Pancreas (tissue), 10 donors: ENCODE data around the gene DOLK. TPM values are rescaled to one million over a fixed set of nuclear protein-coding genes. Genes with fewer than 3 reads are reported as not detected.
"Not testable (repeated sequence)": the region's sequence is repeated elsewhere in the genome, so short reads cannot be mapped to it uniquely, and the experiment has no call there.

Experiments
- ATAC-seq, 4 donors: fragments of 200-7000 bp; cut with Tn5 transposase; one replicate each; pipeline versions ENCODE4 v1.8.0 to v1.9.1; 2020; ENCODE audit warnings: mild to moderate bottlenecking in 4 of 4, moderate library complexity in 4 of 4
- DNase-seq, 6 donors: peaks; one replicate each; pipeline ENCODE4 v3.0.0-alpha.2; 2020
- FAIRE-seq: peaks from 2 replicates; lab custom pipeline; 2012; peaks lifted over from hg19 to GRCh38; lab: Jason Lieb, UNC
- H3K27ac ChIP-seq, 4 donors: fragments of 200-600 bp; sonication (generic); 1 replicate in 3 of 4; 2 replicates in 1 of 4; pipeline versions ENCODE4 v1.5.0 to v1.8.0; 2020
- H3K27me3 ChIP-seq, 4 donors: fragments of 200-600 bp; one replicate each; pipeline ENCODE4 v1.8.0; 2021
- H3K36me3 ChIP-seq, 3 donors: fragments of 200-600 bp; sonication (generic) in 1 of 3; one replicate each; pipeline versions ENCODE4 v1.5.0 to v1.8.0; 2020 to 2021
- H3K4me1 ChIP-seq, 3 donors: fragments of 200-600 bp; one replicate each; pipeline ENCODE4 v1.8.0; 2021
- H3K4me3 ChIP-seq, 4 donors: fragments of 200-600 bp; sonication (generic) in 2 of 4; one replicate each; pipeline versions ENCODE4 v1.5.0 to v1.8.0; 2020 to 2021
- H3K9me3 ChIP-seq, 4 donors: fragments of 200-600 bp; one replicate each; pipeline ENCODE4 v1.8.0; 2021
- CTCF ChIP-seq, 4 donors: fragments of 200-600 bp; sonication (generic) in 3 of 4; IDR thresholded peaks; one replicate each; pipeline versions ENCODE4 v1.5.0 to v1.8.0; 2021; ENCODE audit warnings: antibody characterized with exemption in 4 of 4
- WGBS, 2 donors: extraction: QIAGEN DNeasy Blood & Tissue Kit; methylation state at CpG; one replicate each; pipeline ENCODE4 v1.1.7; 2013; 5-methylcytosine and 5-hydroxymethylcytosine counted together
- intact Hi-C, 3 donors: fragments of 100-400 bp; cut with DNase I; formaldehyde crosslinking; loops; one replicate each; pipeline versions ENCODE4 v1.11.1 to v1.14.2; 2022
- polyA plus RNA-seq, 2 donors: library from polyadenylated mRNA; stranded (reverse); fragments of 200-250 nt; gene quantifications; one replicate each; pipeline ENCODE4 v1.2.3, GENCODE V29; 2013
- total RNA-seq, 6 donors: library from RNA; stranded (reverse); fragmentation: NEBNext Ultra II Directional in 4 of 6; extraction: Animal tissue kit (Norgen Biotek cat#: 25700) in 4 of 6; gene quantifications; one replicate each; pipeline versions ENCODE4 v1.2.1 to v1.2.4, GENCODE V29; 2021 to 2023
- donor health status: healthy with polysubstance abuse.
- donor health status: DM: no; HTN: no; CAD: no; lungs with moderate emphysema.
- donor health status: DM: no; HTN: no; CAD: no.
- donor health status: control.
- donor health status: control.
- donor health status: Bipolar disorder and iron deficiency.
- donor health status: DM: yes; HTN: yes; CAD: no.
- donor health status: DM: no; HTN: no; CAD: no.
- donor health status: DM: no; HTN: no; CAD: no.
- donor health status: DM: yes; HTN: yes; CAD: no.

The DOLK gene
- total and polyA plus RNA-seq, 8 donors: 5.4 to 8.5 (median 6.6) TPM

DNA sequence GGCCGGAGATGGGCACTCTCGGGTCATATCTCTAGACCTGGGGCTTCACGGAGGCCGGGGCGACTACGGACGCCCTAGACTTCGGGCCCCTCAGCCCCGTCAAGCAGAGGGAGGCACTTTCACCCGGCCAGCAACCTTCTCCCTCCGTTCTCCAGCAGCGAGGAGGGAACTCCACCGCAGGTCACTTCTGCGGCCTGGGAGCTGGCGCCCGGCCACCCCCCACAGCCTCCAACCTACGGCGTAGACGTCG, 201 bp downstream of the DOLK start:
- TF ChIP-seq CTCF (IDR thresholded peaks at IDR 0.05): no peak
- Histone ChIP-seq H3K27me3 (no peaks in the 10 kb centered on the region), H3K36me3 (no peaks in the 10 kb centered on the region), H3K4me3 (peak overlapping the region; percentile 74 to 92 (median 86)), H3K4me1 (peaks cover 0 to 7% (median 0%) of the 10 kb centered on the region in 3 donors), H3K27ac (peak overlapping the region; percentile 71 to 92 (median 81)), H3K9me3 (no peaks in the 10 kb centered on the region)
- no peak for FAIRE-seq
- peak in 2 of 4 donors; percentile 26 to 45 for ATAC-seq
- peak in 1 of 6 donors; percentile 75 for DNase-seq
- intact Hi-C loops: no loop called here
- 0% methylated on average over 17 to 20 of the region's 20 CpGs for WGBS, 2 donors

- peak; percentile 28 to 53 (median 46) for ATAC-seq
- peak in 3 of 6 donors; percentile 33 to 62 (median 50) for DNase-seq
- WGBS, 2 donors: 13 to 17% methylated on average over 30 of the region's 30 CpGs
Measured at GRCh38 chr9:128946571-128947276, 679 bp downstream of the DOLK start.

DNA sequence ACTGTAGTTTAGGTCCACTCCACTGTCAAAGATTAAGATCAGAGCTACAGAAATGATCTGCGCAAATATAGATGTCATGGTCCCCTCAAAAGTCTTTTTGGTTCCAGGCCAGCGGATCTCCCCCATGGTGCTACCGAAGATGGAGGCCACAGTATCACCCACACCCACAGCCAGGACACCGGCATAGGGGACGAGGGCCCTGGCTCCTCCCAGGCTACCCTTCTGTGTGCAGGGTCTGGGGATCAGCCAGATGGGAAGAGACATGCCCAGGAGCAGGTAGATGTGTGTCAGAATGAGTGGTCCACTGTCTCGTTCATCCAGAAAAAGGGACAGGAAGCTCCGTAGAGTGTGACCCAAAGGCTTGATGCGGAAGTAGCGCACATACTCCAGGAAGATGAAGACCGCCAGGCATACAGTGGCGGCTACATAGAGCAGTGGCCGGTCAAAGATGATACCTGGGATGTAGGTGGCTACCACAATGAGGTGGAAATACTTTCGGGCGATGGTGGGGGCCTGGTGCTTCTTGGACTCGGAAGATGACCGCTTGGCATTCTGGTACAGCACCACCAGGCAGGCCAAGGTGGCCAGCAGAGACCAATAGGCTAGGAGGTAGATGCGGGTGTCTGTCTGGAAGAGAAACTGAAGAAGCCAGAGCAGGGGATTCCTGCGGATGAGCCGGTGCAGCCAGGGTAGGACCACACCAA, 1.5 kb downstream of the DOLK start:
- H3K4me1 ChIP-seq: peaks cover 0 to 7% (median 0%) of the 10 kb centered on the region in 3 donors
- no peaks in the 10 kb centered on the region for H3K36me3 ChIP-seq
- ATAC-seq (no peak), FAIRE-seq (no peak), DNase-seq (peak in 2 of 6 donors; percentile 37 to 49)
- no peaks in the 10 kb centered on the region for H3K27me3 ChIP-seq
- WGBS, 2 donors: 95 to 96% methylated on average over 19 of the region's 19 CpGs
- TF ChIP-seq CTCF (IDR thresholded peaks at IDR 0.05): no peak
- intact Hi-C loops: no loop called here
- H3K9me3 ChIP-seq: no peaks in the 10 kb centered on the region
- H3K4me3 ChIP-seq: peak overlapping the region in 1 of 4 donors; percentile 92
- no peak overlapping the region for H3K27ac ChIP-seq

More at GRCh38 chr9:128946571-128947276, 679 bp downstream of the DOLK start:
- no peaks in the 10 kb centered on the region for H3K9me3 ChIP-seq
- H3K36me3 ChIP-seq: no peaks in the 10 kb centered on the region
- intact Hi-C loops: no loop called here
- H3K27me3 ChIP-seq: no peaks in the 10 kb centered on the region
- H3K4me3 ChIP-seq: peak overlapping the region; percentile 74 to 92 (median 86)
- H3K4me1 ChIP-seq: peaks cover 0 to 7% (median 0%) of the 10 kb centered on the region in 3 donors
- H3K27ac ChIP-seq: peak overlapping the region; percentile 71 to 92 (median 81)
- FAIRE-seq: no peak
- TF ChIP-seq CTCF (IDR thresholded peaks at IDR 0.05): no peak

- H3K4me3 ChIP-seq, H3K27me3 ChIP-seq, H3K9me3 ChIP-seq, H3K36me3 ChIP-seq, FAIRE-seq, H3K27ac ChIP-seq, H3K4me1 ChIP-seq, intact Hi-C loops, ATAC-seq: not testable (repeated sequence)
- WGBS, 2 donors: 87 to 93% methylated on average over 7 of the region's 7 CpGs
- DNase-seq: peak in 1 of 6 donors; percentile 15
Measured at GRCh38 chr9:128944966-128945365, 2.4 kb downstream of the DOLK start.

DNA sequence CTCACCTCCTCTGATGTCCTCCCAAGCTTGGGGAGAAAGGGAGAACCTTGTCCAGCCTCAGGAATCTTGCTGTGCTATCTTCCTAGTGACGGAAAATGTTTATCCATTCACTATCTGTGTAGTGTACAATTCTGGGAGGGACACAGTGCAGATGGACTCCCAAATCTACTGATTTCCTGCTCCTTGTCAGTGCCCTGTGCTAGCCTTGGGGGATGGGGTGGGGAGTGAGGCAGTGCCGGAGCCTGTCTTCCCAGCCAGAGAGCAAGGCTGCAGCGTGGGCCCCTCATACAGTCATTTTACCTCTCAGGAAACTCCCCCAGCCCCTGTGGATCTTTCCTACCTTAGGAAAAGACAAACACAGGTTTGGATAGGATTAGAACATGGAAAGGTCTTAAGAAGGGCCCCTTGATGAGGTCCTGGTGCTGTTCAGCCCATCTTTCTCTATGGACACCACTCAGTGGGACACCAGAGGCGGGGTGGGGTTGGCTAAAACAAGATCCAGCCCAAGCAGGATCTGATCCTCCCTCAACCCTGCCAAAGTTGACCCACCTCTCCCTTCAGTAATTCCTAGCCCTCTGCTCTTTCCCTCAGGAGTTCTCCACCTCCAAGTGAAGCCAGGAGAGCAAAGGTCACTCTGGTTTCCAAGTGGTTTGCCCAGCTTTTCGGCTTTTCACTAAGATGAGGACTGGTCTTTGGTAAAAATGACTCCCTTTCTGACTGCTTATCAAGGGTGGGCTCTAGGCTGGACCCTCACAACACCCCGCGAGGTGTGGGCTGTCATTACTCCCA, 3.4 kb downstream of the DOLK start:
- H3K9me3 ChIP-seq: no peaks in the 10 kb centered on the region
- H3K4me3 ChIP-seq: no peak overlapping the region
- H3K36me3 ChIP-seq: no peaks in the 10 kb centered on the region
- intact Hi-C loops: no loop called here
- no peaks in the 10 kb centered on the region for H3K27me3 ChIP-seq
- DNase-seq (peak in 1 of 6 donors; percentile 12), ATAC-seq (no peak), FAIRE-seq (no peak)
- peaks cover 0 to 7% (median 0%) of the 10 kb centered on the region in 3 donors for H3K4me1 ChIP-seq
- 79 to 81% methylated on average over 7 of the region's 7 CpGs for WGBS, 2 donors
- TF ChIP-seq CTCF (IDR thresholded peaks at IDR 0.05): no peak
- H3K27ac ChIP-seq: no peak overlapping the region
